Tibial nerve (tissue), 4 donors: Measurements from ENCODE around the gene ACTL10. TPM values are rescaled to one million over a fixed set of nuclear protein-coding genes. Genes with fewer than 3 reads are reported as not detected.
A peak's percentile ranks its signal among the peaks of the same experiment; 100 is the strongest.

ENCODE experiments used
- DNase-seq, 2 donors: peaks; one replicate each; pipeline ENCODE4 v3.0.0-alpha.2; 2019; ENCODE audit warnings: low spot score in 2 of 2
- H3K27ac ChIP-seq, 4 donors: fragments of 200-600 bp; sonication (generic) in 3 of 4; one replicate each; pipeline ENCODE4 v1.5.1; 2017 to 2019; ENCODE audit warnings: mild to moderate bottlenecking in 1 of 4
- H3K27me3 ChIP-seq, 2 donors: fragments of 200-600 bp; sonication (generic) in 1 of 2; one replicate each; pipeline versions ENCODE4 v1.5.1 to v1.6.0; 2017 to 2019
- H3K36me3 ChIP-seq, 3 donors: fragments of 200-600 bp; sonication (generic); one replicate each; pipeline ENCODE4 v1.5.1; 2018 to 2019
- H3K4me1 ChIP-seq, 4 donors: fragments of 200-600 bp; sonication (generic) in 3 of 4; one replicate each; pipeline ENCODE4 v1.5.1; 2017 to 2019
- H3K4me3 ChIP-seq, 4 donors: fragments of 200-600 bp; sonication (generic) in 3 of 4; one replicate each; pipeline ENCODE4 v1.5.1; 2017 to 2019; ENCODE audit warnings: mild to moderate bottlenecking in 1 of 4, moderate library complexity in 1 of 4
- H3K9me3 ChIP-seq, 4 donors: fragments of 200-600 bp; sonication (generic) in 3 of 4; one replicate each; pipeline ENCODE4 v1.5.1; 2017 to 2019
- EP300 ChIP-seq, 2 donors: sonication (generic); formaldehyde crosslinking; IDR thresholded peaks; one replicate each; pipeline ENCODE4 v1.6.1; 2017; ENCODE audit warnings: antibody characterized with exemption in 2 of 2, mild to moderate bottlenecking in 1 of 2
- POLR2A ChIP-seq, 2 donors: fragments of 450-650 bp; IDR thresholded peaks; one replicate each; pipeline ENCODE4 v1.6.1; 2017; ENCODE audit warnings: antibody characterized with exemption in 2 of 2, mild to moderate bottlenecking in 2 of 2, moderate library complexity in 2 of 2
- WGBS, 2 donors: methylation state at CpG; one replicate each; pipeline ENCODE4 v1.1.5; 2018; 5-methylcytosine and 5-hydroxymethylcytosine counted together
- total RNA-seq, 4 donors: library from RNA; depleted of rRNA; stranded (reverse); fragments of >200 nt; gene quantifications; one replicate each; pipeline ENCODE4 v1.1.0, GENCODE V29; 2016
- TF ChIP-seq, protein P1 (sequence below), 5 experiments: fragments of 200-600 bp in 3 of 5; fragments of 450-650 bp in 2 of 5; sonication (generic) in 3 of 5; IDR thresholded peaks; one replicate each; pipeline ENCODE4 v1.5.1; 2016 to 2019; ENCODE audit warnings: antibody characterized with exemption in 5 of 5, mild to moderate bottlenecking in 3 of 5, moderate library complexity in 2 of 5

ACTL10 gene
- total RNA-seq, 4 donors from 2014 or later = 1.1 to 4.3 (median 3.8) TPM

DNA sequence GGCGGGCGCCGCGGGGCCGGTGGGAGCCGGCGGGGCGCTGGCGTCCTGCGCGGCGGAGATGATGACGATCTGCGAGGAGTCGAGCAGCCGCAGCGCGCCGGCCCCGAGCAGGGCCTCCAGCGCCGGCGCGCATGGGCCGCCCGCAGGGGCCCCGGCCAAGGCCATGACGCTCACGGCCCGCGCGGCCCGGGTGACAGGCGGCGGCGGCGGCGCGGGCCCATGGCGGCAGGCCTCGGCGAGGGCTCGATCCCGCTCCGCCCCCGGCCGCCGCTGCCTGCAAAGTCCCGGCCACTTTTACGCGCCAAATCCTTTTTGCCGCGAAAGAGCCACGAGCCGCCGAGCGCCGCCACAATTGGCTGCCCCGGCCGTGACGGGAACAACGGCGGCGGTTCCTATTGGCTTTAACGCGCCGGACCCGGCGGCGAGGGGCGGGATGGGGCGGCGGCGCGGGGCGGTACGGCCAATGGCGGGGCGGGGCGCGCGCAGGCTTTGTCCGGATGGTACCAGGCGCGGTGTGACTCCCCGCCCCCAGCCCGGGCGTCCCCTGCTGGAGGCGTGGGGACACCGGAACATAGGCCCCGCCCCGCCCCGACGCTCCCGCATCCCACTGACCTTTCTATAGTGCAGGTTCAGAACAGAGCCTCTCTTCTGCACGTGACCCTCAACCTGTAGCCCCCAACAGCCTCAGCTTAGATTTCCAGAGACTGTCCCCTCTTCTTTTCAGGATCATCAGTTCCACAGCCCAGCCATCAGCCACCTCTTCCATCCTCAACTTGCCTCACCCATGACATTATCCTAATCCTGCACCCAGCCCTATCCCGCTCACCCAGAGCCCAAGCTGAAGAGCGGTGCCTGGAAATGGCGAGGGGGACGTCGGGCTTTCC, 19.6 kb downstream of the ACTL10 start, which contains the start of gene E2F1:
E2F1 (minus strand) TSS at position 286 of the 884 bp plus-strand sequence; CDS start at position 165, 121 bp downstream.
- TF ChIP-seq EP300 (IDR thresholded peaks at IDR 0.05) (peak in 1 of 2 donors; percentile 53), POLR2A (IDR thresholded peaks at IDR 0.05) (peak in 1 of 2 donors; percentile 19)
- TF ChIP-seq, protein P1, sequence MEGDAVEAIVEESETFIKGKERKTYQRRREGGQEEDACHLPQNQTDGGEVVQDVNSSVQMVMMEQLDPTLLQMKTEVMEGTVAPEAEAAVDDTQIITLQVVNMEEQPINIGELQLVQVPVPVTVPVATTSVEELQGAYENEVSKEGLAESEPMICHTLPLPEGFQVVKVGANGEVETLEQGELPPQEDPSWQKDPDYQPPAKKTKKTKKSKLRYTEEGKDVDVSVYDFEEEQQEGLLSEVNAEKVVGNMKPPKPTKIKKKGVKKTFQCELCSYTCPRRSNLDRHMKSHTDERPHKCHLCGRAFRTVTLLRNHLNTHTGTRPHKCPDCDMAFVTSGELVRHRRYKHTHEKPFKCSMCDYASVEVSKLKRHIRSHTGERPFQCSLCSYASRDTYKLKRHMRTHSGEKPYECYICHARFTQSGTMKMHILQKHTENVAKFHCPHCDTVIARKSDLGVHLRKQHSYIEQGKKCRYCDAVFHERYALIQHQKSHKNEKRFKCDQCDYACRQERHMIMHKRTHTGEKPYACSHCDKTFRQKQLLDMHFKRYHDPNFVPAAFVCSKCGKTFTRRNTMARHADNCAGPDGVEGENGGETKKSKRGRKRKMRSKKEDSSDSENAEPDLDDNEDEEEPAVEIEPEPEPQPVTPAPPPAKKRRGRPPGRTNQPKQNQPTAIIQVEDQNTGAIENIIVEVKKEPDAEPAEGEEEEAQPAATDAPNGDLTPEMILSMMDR (IDR thresholded peaks at IDR 0.05) = peak; percentile 38 to 80 (median 49)
- H3K9me3 ChIP-seq = no peaks in the 10 kb centered on the region
- H3K27ac ChIP-seq = peak within 1 kb of the TSS; percentile 48 to 85 (median 69)
- H3K4me3 ChIP-seq = peak within 1 kb of the TSS; percentile 19 to 54 (median 28)
- H3K4me1 ChIP-seq = peaks cover 0 to 28% (median 10%) of the 10 kb centered on the region in 4 donors
- H3K36me3 ChIP-seq = no peaks in the 10 kb centered on the region
- H3K27me3 ChIP-seq = no peaks in the 10 kb centered on the region
- DNase-seq = peak; percentile 89 to 92
- 3 to 11% methylated on average over 11 to 57 of the region's 101 CpGs for WGBS, 2 donors

DNA sequence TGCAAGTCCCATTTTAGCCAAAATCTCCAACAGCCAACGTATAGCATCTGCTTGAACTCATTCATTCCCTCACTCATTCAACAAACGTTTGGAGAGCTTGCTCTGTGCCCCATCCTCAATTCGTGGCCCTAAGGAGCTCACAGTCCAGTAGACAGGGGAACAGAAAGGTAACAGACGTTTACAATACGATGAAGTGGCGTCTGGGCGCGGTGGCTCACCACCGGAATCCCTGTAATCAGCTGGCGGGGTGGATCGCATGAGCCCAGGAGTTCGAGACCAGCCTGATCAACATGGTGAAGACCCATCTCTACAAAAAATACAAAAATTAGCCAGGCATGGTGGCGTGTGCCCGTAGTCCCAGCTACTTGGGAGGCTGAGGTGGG, 20.2 kb downstream of the ACTL10 start:
- no peak for DNase-seq
- no peaks in the 10 kb centered on the region for H3K9me3 ChIP-seq
- H3K4me1 ChIP-seq = peaks cover 0 to 28% (median 10%) of the 10 kb centered on the region in 4 donors
- peak overlapping the region; percentile 48 to 85 (median 69) for H3K27ac ChIP-seq
- TF ChIP-seq, protein P1 (IDR thresholded peaks at IDR 0.05) = no peak
- no peak for TF ChIP-seq EP300 (IDR thresholded peaks at IDR 0.05)
- TF ChIP-seq POLR2A (IDR thresholded peaks at IDR 0.05) = no peak
- peak overlapping the region in 3 of 4 donors; percentile 20 to 54 (median 35) for H3K4me3 ChIP-seq
- 79 to 83% methylated on average over 14 of the region's 14 CpGs for WGBS, 2 donors
- no peaks in the 10 kb centered on the region for H3K27me3 ChIP-seq
- H3K36me3 ChIP-seq = no peaks in the 10 kb centered on the region

DNA sequence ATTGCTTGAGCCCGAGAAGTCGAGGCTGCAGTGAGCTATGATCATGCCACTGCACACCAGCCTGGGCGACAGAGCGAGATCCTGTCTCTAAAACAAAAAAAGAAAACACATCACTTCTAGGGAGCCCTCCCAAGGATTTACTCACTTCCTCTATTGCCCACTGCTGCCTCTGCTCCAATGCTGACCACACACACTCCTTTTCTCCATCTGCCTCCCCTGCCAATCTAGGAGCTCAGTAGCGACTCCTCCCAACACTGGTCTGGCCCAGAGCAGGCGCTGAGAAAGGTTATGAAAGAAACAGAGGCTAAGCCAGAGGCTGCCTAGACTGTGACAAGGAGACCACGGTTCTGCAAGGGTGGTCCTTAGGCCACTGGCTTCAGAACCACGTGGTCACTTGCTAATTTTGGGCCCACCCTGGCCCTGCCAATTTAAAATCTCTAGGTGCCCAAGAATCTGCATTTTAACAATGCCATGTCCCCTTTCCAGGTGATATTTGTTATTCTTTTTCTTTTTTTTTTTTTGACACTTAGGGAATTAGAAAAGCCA, 20.7 kb downstream of the ACTL10 start:
- peaks cover 0 to 28% (median 10%) of the 10 kb centered on the region in 4 donors for H3K4me1 ChIP-seq
- no peaks in the 10 kb centered on the region for H3K27me3 ChIP-seq
- H3K4me3 ChIP-seq = no peak overlapping the region
- no peak for TF ChIP-seq POLR2A (IDR thresholded peaks at IDR 0.05)
- no peak for TF ChIP-seq EP300 (IDR thresholded peaks at IDR 0.05)
- TF ChIP-seq, protein P1 (IDR thresholded peaks at IDR 0.05) = no peak
- H3K27ac ChIP-seq = peak overlapping the region in 2 of 4 donors; percentile 45 to 79
- no peaks in the 10 kb centered on the region for H3K9me3 ChIP-seq
- 74 to 78% methylated on average over 8 of the region's 8 CpGs for WGBS, 2 donors
- DNase-seq = no peak
- no peaks in the 10 kb centered on the region for H3K36me3 ChIP-seq

DNA sequence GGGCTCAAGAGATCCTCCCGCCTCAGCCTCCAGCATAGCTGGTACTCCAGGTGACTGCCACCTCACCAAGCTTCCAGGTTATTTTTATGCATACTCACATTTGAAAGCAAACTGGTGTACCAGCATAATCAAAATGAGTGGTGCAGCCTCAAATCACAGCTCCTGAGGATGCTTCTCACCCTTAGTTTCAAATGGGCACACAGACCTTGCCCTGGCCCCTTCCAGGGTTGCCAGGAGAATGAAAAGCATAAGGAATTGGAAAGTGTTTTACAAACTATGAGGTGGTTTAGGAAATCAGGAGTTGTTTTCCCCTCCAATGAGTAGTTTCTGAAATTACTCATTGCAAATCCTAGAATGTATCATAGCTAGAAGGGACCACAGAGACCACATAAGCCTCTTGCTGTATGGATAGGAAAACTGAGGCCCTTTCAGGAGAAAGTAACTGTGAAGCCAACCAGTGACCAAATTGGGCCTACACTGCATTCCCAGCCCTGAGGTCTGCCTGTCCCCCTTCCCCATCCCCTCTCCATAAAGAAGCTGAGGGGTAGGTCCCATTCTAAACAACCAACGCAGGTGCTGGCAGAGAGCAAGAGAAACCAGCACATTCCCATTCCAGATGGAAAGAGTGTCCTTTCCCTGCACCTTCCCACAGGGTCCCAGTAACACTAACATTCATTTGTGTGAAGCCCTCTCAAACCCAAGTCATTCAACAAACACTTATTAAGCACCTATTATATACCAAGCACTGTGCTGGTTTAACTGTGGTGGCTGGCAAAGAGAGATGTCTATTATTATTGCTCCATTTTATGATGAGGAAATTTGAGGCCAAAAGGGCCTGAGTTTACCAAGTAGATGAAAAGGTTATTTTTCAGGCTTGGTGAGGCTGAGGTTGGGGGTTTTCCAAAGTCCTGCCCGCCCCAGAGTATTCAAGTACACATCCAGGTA, 21.5 kb downstream of the ACTL10 start:
- H3K27ac ChIP-seq = peak overlapping the region in 1 of 4 donors; percentile 79
- TF ChIP-seq, protein P1 (IDR thresholded peaks at IDR 0.05) = no peak
- TF ChIP-seq POLR2A (IDR thresholded peaks at IDR 0.05) (no peak), EP300 (IDR thresholded peaks at IDR 0.05) (no peak)
- no peak overlapping the region for H3K4me3 ChIP-seq
- H3K27me3 ChIP-seq = no peaks in the 10 kb centered on the region
- 87 to 92% methylated on average over 3 of the region's 3 CpGs for WGBS, 2 donors
- no peaks in the 10 kb centered on the region for H3K36me3 ChIP-seq
- DNase-seq = no peak
- no peaks in the 10 kb centered on the region for H3K9me3 ChIP-seq
- H3K4me1 ChIP-seq = peaks cover 0 to 31% (median 12%) of the 10 kb centered on the region in 4 donors
